Esophagus muscularis mucosa (tissue), 4 donors: Measurements from ENCODE around the gene PLP1.

Source experiments
- CTCF ChIP-seq, 3 experiments: fragments of 200-600 bp in 2 of 3; fragments of 450-650 bp in 1 of 3; sonication (generic) in 2 of 3; IDR thresholded peaks; one replicate each; pipeline ENCODE4 v1.5.1; 2017 to 2019; ENCODE audit warnings: antibody characterized with exemption in 3 of 3, mild to moderate bottlenecking in 2 of 3, moderate library complexity in 1 of 3
- EP300 ChIP-seq: sonication (generic); formaldehyde crosslinking; IDR thresholded peaks from one replicate; pipeline ENCODE4 v1.6.1; 2017; ENCODE audit warnings: antibody characterized with exemption
- POLR2A ChIP-seq: fragments of 450-650 bp; IDR thresholded peaks from one replicate; pipeline ENCODE4 v1.6.1; 2017; ENCODE audit warnings: antibody characterized with exemption, moderate library complexity, mild to moderate bottlenecking, low read depth
- POLR2AphosphoS5 ChIP-seq, 2 donors: sonication (generic); formaldehyde crosslinking; IDR thresholded peaks; one replicate each; pipeline ENCODE4 v1.6.1; 2017; ENCODE audit warnings: antibody characterized with exemption in 2 of 2

DNA sequence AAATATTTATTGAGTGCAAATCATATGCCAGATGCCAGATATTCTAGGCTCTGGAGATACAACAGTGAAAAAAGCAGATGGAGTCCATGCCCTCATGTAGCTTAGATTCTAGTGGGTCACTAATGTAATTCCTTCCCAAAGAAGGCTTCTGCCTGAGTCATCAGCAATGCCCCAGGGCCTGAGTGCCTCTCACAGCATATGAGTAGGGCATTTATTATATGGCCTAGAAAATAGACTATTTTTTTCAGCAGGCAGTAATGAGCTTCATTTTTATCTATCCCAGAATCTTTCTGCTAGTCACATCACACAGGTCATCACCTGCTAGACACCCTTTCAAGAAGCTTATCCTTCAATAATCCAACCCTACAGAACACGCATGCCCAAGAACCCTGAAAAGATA, 43.6 kb upstream of the PLP1 start:
- TF ChIP-seq CTCF (IDR thresholded peaks at IDR 0.05) (no peak), EP300 (no peak), POLR2AphosphoS5 (IDR thresholded peaks at IDR 0.05) (no peak), POLR2A (no peak)
